ENCODE results near the gene MCRIP2.

The MCRIP2 gene

GRCh38 chr16:694863-695354 is 53.3 kb downstream of the MCRIP2 start:
- peak overlapping the region; percentile 94 for H3K27ac ChIP-seq

GRCh38 chr16:695355-696089 is 53.9 kb downstream of the MCRIP2 start:
- peak overlapping the region; percentile 94 for H3K27ac ChIP-seq
- TF ChIP-seq CTCF (conservative IDR thresholded peaks at IDR 0.05) (no peak), ZFX (IDR thresholded peaks at IDR 0.05) (peak; percentile 66; the same call in 1 of the 2 replicates)

More at GRCh38 chr16:694863-695354, 53.3 kb downstream of the MCRIP2 start:
- no peak for TF ChIP-seq CTCF (conservative IDR thresholded peaks at IDR 0.05)
- no peak for TF ChIP-seq ZFX (IDR thresholded peaks at IDR 0.05)

All from C4-2B (cell line).